RWPE2 (cell line): ENCODE data around the gene WFIKKN1.

Experiments
- ATAC-seq: fragments of 200-7000 bp; cut with Tn5 transposase; 3 replicates; pipeline ENCODE4 v1.9.1; 2021; ENCODE audit warnings: low read depth
- DNase-seq: peaks from one replicate; pipeline ENCODE4 v3.0.0-alpha.2; 2020; ENCODE audit warnings: low spot score
- H3K27ac ChIP-seq: fragments of 450-650 bp; 2 replicates; pipeline ENCODE4 v1.5.1; 2017; ENCODE audit warnings: mild to moderate bottlenecking; ENCODE audit not compliant: poor library complexity, severe bottlenecking
- H3K27me3 ChIP-seq: fragments of 250-450 bp; sonication (Bioruptor Pico); 2 replicates; pipeline ENCODE4 v1.5.1; 2021; ENCODE audit warnings: mild to moderate bottlenecking, moderate library complexity; ENCODE audit not compliant: insufficient read depth, poor library complexity, severe bottlenecking
- H3K36me3 ChIP-seq: fragments of 250-450 bp; sonication (Bioruptor Pico); 2 replicates; pipeline ENCODE4 v1.5.1; 2020; ENCODE audit warnings: low read depth, mild to moderate bottlenecking, moderate library complexity
- H3K4me1 ChIP-seq: fragments of 250-450 bp; sonication (Bioruptor Pico); 2 replicates; pipeline ENCODE4 v1.5.1; 2021; ENCODE audit warnings: mild to moderate bottlenecking, moderate library complexity; ENCODE audit not compliant: insufficient read depth, poor library complexity, severe bottlenecking
- H3K4me3 ChIP-seq: fragments of 250-450 bp; sonication (Bioruptor Pico); 2 replicates; pipeline ENCODE4 v1.5.1; 2021; ENCODE audit warnings: mild to moderate bottlenecking, moderate library complexity; ENCODE audit not compliant: severe bottlenecking
- H3K9me3 ChIP-seq: fragments of 250-450 bp; sonication (Bioruptor Pico); 2 replicates; pipeline ENCODE4 v1.5.1; 2021; ENCODE audit warnings: mild to moderate bottlenecking, moderate library complexity; ENCODE audit not compliant: severe bottlenecking
- CTCF ChIP-seq: fragments of 450-650 bp; IDR thresholded peaks from one replicate; pipeline ENCODE4 v1.5.1; 2017; ENCODE audit warnings: mild to moderate bottlenecking, moderate library complexity; ENCODE audit not compliant: poor library complexity, severe bottlenecking

The WFIKKN1 gene

GRCh38 chr16:583815-584591 lies 46.8 kb upstream of the WFIKKN1 start:
- no peak for TF ChIP-seq CTCF
- peaks cover 4% of the 10 kb centered on the region for H3K4me1 ChIP-seq
- no peak for ATAC-seq
- DNase-seq = no peak
- no peaks in the 10 kb centered on the region for H3K9me3 ChIP-seq
- no peaks in the 10 kb centered on the region for H3K36me3 ChIP-seq
- H3K4me3 ChIP-seq = no peak overlapping the region
- no peaks in the 10 kb centered on the region for H3K27me3 ChIP-seq
- no peak overlapping the region for H3K27ac ChIP-seq

- no peak for TF ChIP-seq CTCF
- no peak for DNase-seq
These were observed 45.4 kb upstream of the WFIKKN1 start for GRCh38 chr16:585351-585750.

GRCh38 chr16:586047-586644 lies 44.6 kb upstream of the WFIKKN1 start:
- no peak for TF ChIP-seq CTCF
- Histone ChIP-seq H3K4me1 (peaks cover 4% of the 10 kb centered on the region), H3K27me3 (no peaks in the 10 kb centered on the region), H3K27ac (no peak overlapping the region), H3K36me3 (no peaks in the 10 kb centered on the region), H3K4me3 (no peak overlapping the region), H3K9me3 (no peaks in the 10 kb centered on the region)
- DNase-seq (no peak), ATAC-seq (no peak)

More at GRCh38 chr16:585351-585750, 45.4 kb upstream of the WFIKKN1 start:
- H3K9me3 ChIP-seq = no peaks in the 10 kb centered on the region
- H3K4me3 ChIP-seq = no peak overlapping the region
- H3K27me3 ChIP-seq = no peaks in the 10 kb centered on the region
- peaks cover 4% of the 10 kb centered on the region for H3K4me1 ChIP-seq
- no peak overlapping the region for H3K27ac ChIP-seq
- no peak for ATAC-seq
- H3K36me3 ChIP-seq = no peaks in the 10 kb centered on the region

- Histone ChIP-seq H3K27ac (peak overlapping the region; percentile 87), H3K36me3 (no peaks in the 10 kb centered on the region), H3K4me1 (peaks cover 8% of the 10 kb centered on the region), H3K9me3 (no peaks in the 10 kb centered on the region), H3K4me3 (no peak overlapping the region), H3K27me3 (no peaks in the 10 kb centered on the region)
- no peak for ATAC-seq
- no peak for TF ChIP-seq CTCF
- no peak for DNase-seq
These were observed 43.9 kb upstream of the WFIKKN1 start for GRCh38 chr16:586645-587590.
